ENCODE measurements around the gene MINDY2.
"Not testable (repeated sequence)": the region's sequence is repeated elsewhere in the genome, so short reads cannot be mapped to it uniquely, and the experiment has no call there.

Gene MINDY2

GRCh38 chr15:58854593-58854992, 83.5 kb downstream of the MINDY2 start:
- Histone ChIP-seq H3K27me3 (replicated peaks; ENCODE audit: control insufficient read depth, insufficient read depth, low read length, poor library complexity, severe bottlenecking) (no peaks in the 10 kb centered on the region), H3K4me1 (ENCODE audit: control insufficient read depth, insufficient read depth, low read length, poor library complexity, severe bottlenecking) (no peaks in the 10 kb centered on the region), H3K4me3 (ENCODE audit: insufficient read depth, low read depth, low read length, poor library complexity, severe bottlenecking) (no peak overlapping the region), H3K9me3 (ENCODE audit: control insufficient read depth, low read length) (no peaks in the 10 kb centered on the region), H3K27ac (ENCODE audit: insufficient read depth, low read length, poor library complexity, severe bottlenecking) (no peak overlapping the region), H3K36me3 (ENCODE audit: control insufficient read depth, insufficient read depth, low read length) (peaks cover 5% of the 10 kb centered on the region)
- DNase-seq, result no peak

- Histone ChIP-seq H3K36me3 (ENCODE audit: control insufficient read depth, insufficient read depth, low read length) (peaks cover 5% of the 10 kb centered on the region), H3K9me3 (ENCODE audit: control insufficient read depth, low read length) (no peaks in the 10 kb centered on the region), H3K4me3 (ENCODE audit: insufficient read depth, low read depth, low read length, poor library complexity, severe bottlenecking) (no peak overlapping the region), H3K27ac (ENCODE audit: insufficient read depth, low read length, poor library complexity, severe bottlenecking) (no peak overlapping the region), H3K27me3 (replicated peaks; ENCODE audit: control insufficient read depth, insufficient read depth, low read length, poor library complexity, severe bottlenecking) (no peaks in the 10 kb centered on the region), H3K4me1 (ENCODE audit: control insufficient read depth, insufficient read depth, low read length, poor library complexity, severe bottlenecking) (no peaks in the 10 kb centered on the region)
- no peak for DNase-seq
These were observed 85.0 kb downstream of the MINDY2 start for GRCh38 chr15:58856086-58856485.

GRCh38 chr15:58856621-58857020, 85.5 kb downstream of the MINDY2 start:
- not testable (repeated sequence) for H3K27ac ChIP-seq (ENCODE audit: insufficient read depth, low read length, poor library complexity, severe bottlenecking); H3K4me1 ChIP-seq (ENCODE audit: control insufficient read depth, insufficient read depth, low read length, poor library complexity, severe bottlenecking); H3K4me3 ChIP-seq (ENCODE audit: insufficient read depth, low read depth, low read length, poor library complexity, severe bottlenecking); H3K36me3 ChIP-seq (ENCODE audit: control insufficient read depth, insufficient read depth, low read length); H3K27me3 ChIP-seq (replicated peaks; ENCODE audit: control insufficient read depth, insufficient read depth, low read length, poor library complexity, severe bottlenecking); DNase-seq; H3K9me3 ChIP-seq (ENCODE audit: control insufficient read depth, low read length)

- Histone ChIP-seq H3K36me3 (ENCODE audit: control insufficient read depth, insufficient read depth, low read length) (no peaks in the 10 kb centered on the region), H3K4me1 (ENCODE audit: control insufficient read depth, insufficient read depth, low read length, poor library complexity, severe bottlenecking) (peaks cover 4% of the 10 kb centered on the region), H3K4me3 (ENCODE audit: insufficient read depth, low read depth, low read length, poor library complexity, severe bottlenecking) (no peak overlapping the region), H3K27me3 (replicated peaks; ENCODE audit: control insufficient read depth, insufficient read depth, low read length, poor library complexity, severe bottlenecking) (no peaks in the 10 kb centered on the region), H3K9me3 (ENCODE audit: control insufficient read depth, low read length) (no peaks in the 10 kb centered on the region), H3K27ac (ENCODE audit: insufficient read depth, low read length, poor library complexity, severe bottlenecking) (no peak overlapping the region)
- no peak for DNase-seq
These were observed 91.2 kb downstream of the MINDY2 start for GRCh38 chr15:58862326-58862725.

GRCh38 chr15:58864602-58865424, 93.7 kb downstream of the MINDY2 start:
- no peaks in the 10 kb centered on the region for H3K9me3 ChIP-seq (ENCODE audit: control insufficient read depth, low read length)
- H3K27me3 ChIP-seq (replicated peaks; ENCODE audit: control insufficient read depth, insufficient read depth, low read length, poor library complexity, severe bottlenecking), result no peaks in the 10 kb centered on the region
- peaks cover 4% of the 10 kb centered on the region for H3K4me1 ChIP-seq (ENCODE audit: control insufficient read depth, insufficient read depth, low read length, poor library complexity, severe bottlenecking)
- DNase-seq, result no peak
- no peaks in the 10 kb centered on the region for H3K36me3 ChIP-seq (ENCODE audit: control insufficient read depth, insufficient read depth, low read length)
- H3K27ac ChIP-seq (ENCODE audit: insufficient read depth, low read length, poor library complexity, severe bottlenecking), result no peak overlapping the region
- no peak overlapping the region for H3K4me3 ChIP-seq (ENCODE audit: insufficient read depth, low read depth, low read length, poor library complexity, severe bottlenecking)

GRCh38 chr15:58865425-58865880, 94.4 kb downstream of the MINDY2 start:
- Histone ChIP-seq H3K4me3 (ENCODE audit: insufficient read depth, low read depth, low read length, poor library complexity, severe bottlenecking) (no peak overlapping the region), H3K27ac (ENCODE audit: insufficient read depth, low read length, poor library complexity, severe bottlenecking) (no peak overlapping the region)

GRCh38 chr15:58867926-58868325, 96.8 kb downstream of the MINDY2 start:
- Histone ChIP-seq H3K27ac (ENCODE audit: insufficient read depth, low read length, poor library complexity, severe bottlenecking) (no peak overlapping the region), H3K27me3 (replicated peaks; ENCODE audit: control insufficient read depth, insufficient read depth, low read length, poor library complexity, severe bottlenecking) (no peaks in the 10 kb centered on the region), H3K9me3 (ENCODE audit: control insufficient read depth, low read length) (no peaks in the 10 kb centered on the region), H3K4me3 (ENCODE audit: insufficient read depth, low read depth, low read length, poor library complexity, severe bottlenecking) (no peak overlapping the region), H3K4me1 (ENCODE audit: control insufficient read depth, insufficient read depth, low read length, poor library complexity, severe bottlenecking) (peaks cover 4% of the 10 kb centered on the region), H3K36me3 (ENCODE audit: control insufficient read depth, insufficient read depth, low read length) (no peaks in the 10 kb centered on the region)
- no peak for DNase-seq

More at GRCh38 chr15:58865425-58865880, 94.4 kb downstream of the MINDY2 start:
- Histone ChIP-seq H3K9me3 (ENCODE audit: control insufficient read depth, low read length) (no peaks in the 10 kb centered on the region), H3K27me3 (replicated peaks; ENCODE audit: control insufficient read depth, insufficient read depth, low read length, poor library complexity, severe bottlenecking) (no peaks in the 10 kb centered on the region), H3K36me3 (ENCODE audit: control insufficient read depth, insufficient read depth, low read length) (no peaks in the 10 kb centered on the region), H3K4me1 (ENCODE audit: control insufficient read depth, insufficient read depth, low read length, poor library complexity, severe bottlenecking) (peaks cover 4% of the 10 kb centered on the region)
- no peak for DNase-seq

GRCh38 chr15:58870451-58870850, 99.3 kb downstream of the MINDY2 start:
- DNase-seq, result no peak
- Histone ChIP-seq H3K27me3 (replicated peaks; ENCODE audit: control insufficient read depth, insufficient read depth, low read length, poor library complexity, severe bottlenecking) (no peaks in the 10 kb centered on the region), H3K27ac (ENCODE audit: insufficient read depth, low read length, poor library complexity, severe bottlenecking) (no peak overlapping the region), H3K4me1 (ENCODE audit: control insufficient read depth, insufficient read depth, low read length, poor library complexity, severe bottlenecking) (no peaks in the 10 kb centered on the region), H3K4me3 (ENCODE audit: insufficient read depth, low read depth, low read length, poor library complexity, severe bottlenecking) (no peak overlapping the region), H3K36me3 (ENCODE audit: control insufficient read depth, insufficient read depth, low read length) (no peaks in the 10 kb centered on the region), H3K9me3 (ENCODE audit: control insufficient read depth, low read length) (no peaks in the 10 kb centered on the region)

GRCh38 chr15:58873267-58873666, 102.2 kb downstream of the MINDY2 start:
- peaks cover 5% of the 10 kb centered on the region for H3K36me3 ChIP-seq (ENCODE audit: control insufficient read depth, insufficient read depth, low read length)
- no peaks in the 10 kb centered on the region for H3K27me3 ChIP-seq (replicated peaks; ENCODE audit: control insufficient read depth, insufficient read depth, low read length, poor library complexity, severe bottlenecking)
- no peak for DNase-seq
- H3K27ac ChIP-seq (ENCODE audit: insufficient read depth, low read length, poor library complexity, severe bottlenecking), result no peak overlapping the region
- no peaks in the 10 kb centered on the region for H3K4me1 ChIP-seq (ENCODE audit: control insufficient read depth, insufficient read depth, low read length, poor library complexity, severe bottlenecking)
- no peak overlapping the region for H3K4me3 ChIP-seq (ENCODE audit: insufficient read depth, low read depth, low read length, poor library complexity, severe bottlenecking)
- no peaks in the 10 kb centered on the region for H3K9me3 ChIP-seq (ENCODE audit: control insufficient read depth, low read length)

- Histone ChIP-seq H3K36me3 (ENCODE audit: control insufficient read depth, insufficient read depth, low read length) (peaks cover 25% of the 10 kb centered on the region), H3K4me1 (ENCODE audit: control insufficient read depth, insufficient read depth, low read length, poor library complexity, severe bottlenecking) (no peaks in the 10 kb centered on the region), H3K9me3 (ENCODE audit: control insufficient read depth, low read length) (no peaks in the 10 kb centered on the region), H3K27me3 (replicated peaks; ENCODE audit: control insufficient read depth, insufficient read depth, low read length, poor library complexity, severe bottlenecking) (no peaks in the 10 kb centered on the region), H3K27ac (ENCODE audit: insufficient read depth, low read length, poor library complexity, severe bottlenecking) (no peak overlapping the region), H3K4me3 (ENCODE audit: insufficient read depth, low read depth, low read length, poor library complexity, severe bottlenecking) (no peak overlapping the region)
- DNase-seq, result no peak
These were observed 104.2 kb downstream of the MINDY2 start for GRCh38 chr15:58875343-58875742.

Measured in effector memory CD4-positive, alpha-beta T cell (primary cell).